ENCODE data around the gene WDR73. TPM values are rescaled to one million over a fixed set of nuclear protein-coding genes. Genes with fewer than 3 reads are reported as not detected.
A peak's percentile ranks its signal among the peaks of the same experiment; 100 is the strongest.

The WDR73 gene
- 20.6 TPM for polyA plus RNA-seq (2012; ENCODE audit: insufficient read length, low read depth)

DNA sequence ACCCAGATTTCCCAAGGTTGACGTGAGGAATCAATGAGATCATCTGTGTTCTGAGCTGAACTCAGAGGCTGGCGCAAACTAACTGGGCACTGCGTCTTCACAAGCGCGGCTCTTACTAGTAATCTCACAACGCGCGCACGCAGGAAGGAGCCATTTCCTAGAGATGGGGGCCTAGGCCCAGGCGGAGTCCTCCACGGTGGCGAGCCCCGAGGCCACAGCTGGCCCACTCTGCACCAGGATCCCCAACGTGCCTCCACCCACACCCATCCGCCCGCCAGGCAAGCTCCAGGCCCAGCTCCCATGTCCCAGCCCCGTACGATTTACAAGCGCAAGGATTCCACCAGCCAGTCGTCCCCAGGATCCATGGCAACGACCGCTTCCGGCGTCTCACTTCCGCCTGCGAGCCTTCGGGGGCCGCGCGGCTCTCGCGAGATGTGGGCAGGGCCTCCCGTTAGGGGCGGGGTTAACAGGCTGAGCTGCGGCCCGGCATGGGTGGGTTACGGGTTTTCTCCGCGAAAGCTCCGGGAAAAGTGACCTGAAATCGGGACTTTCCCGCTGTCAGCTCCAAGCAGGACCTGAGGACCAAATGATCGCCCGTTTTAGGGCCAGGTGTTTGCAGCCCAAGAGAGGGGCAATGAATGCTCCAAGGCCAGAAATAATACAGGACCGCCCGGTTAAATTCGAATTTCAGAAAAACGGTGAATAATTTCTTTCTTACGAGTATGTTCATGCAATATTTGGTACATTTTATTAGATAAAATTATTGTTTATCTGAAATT, at the start of gene WDR73:
TSS of gene WDR73 (minus strand) at position 374 of the 779 bp plus-strand sequence. CDS start at position 365, 9 bp downstream.
- peak; percentile 66; the same call in 1 of the 2 replicates for TF ChIP-seq TAF1 (IDR thresholded peaks at IDR 0.05; ENCODE audit: borderline replicate concordance, insufficient read depth, low read length)
- 0 out of 2 replicates have a peak, but pooled peaks have one; percentile 85 for TF ChIP-seq SIN3A (IDR thresholded peaks at IDR 0.05; ENCODE audit: borderline replicate concordance, insufficient read depth, low read length)
- TF ChIP-seq, protein P1, sequence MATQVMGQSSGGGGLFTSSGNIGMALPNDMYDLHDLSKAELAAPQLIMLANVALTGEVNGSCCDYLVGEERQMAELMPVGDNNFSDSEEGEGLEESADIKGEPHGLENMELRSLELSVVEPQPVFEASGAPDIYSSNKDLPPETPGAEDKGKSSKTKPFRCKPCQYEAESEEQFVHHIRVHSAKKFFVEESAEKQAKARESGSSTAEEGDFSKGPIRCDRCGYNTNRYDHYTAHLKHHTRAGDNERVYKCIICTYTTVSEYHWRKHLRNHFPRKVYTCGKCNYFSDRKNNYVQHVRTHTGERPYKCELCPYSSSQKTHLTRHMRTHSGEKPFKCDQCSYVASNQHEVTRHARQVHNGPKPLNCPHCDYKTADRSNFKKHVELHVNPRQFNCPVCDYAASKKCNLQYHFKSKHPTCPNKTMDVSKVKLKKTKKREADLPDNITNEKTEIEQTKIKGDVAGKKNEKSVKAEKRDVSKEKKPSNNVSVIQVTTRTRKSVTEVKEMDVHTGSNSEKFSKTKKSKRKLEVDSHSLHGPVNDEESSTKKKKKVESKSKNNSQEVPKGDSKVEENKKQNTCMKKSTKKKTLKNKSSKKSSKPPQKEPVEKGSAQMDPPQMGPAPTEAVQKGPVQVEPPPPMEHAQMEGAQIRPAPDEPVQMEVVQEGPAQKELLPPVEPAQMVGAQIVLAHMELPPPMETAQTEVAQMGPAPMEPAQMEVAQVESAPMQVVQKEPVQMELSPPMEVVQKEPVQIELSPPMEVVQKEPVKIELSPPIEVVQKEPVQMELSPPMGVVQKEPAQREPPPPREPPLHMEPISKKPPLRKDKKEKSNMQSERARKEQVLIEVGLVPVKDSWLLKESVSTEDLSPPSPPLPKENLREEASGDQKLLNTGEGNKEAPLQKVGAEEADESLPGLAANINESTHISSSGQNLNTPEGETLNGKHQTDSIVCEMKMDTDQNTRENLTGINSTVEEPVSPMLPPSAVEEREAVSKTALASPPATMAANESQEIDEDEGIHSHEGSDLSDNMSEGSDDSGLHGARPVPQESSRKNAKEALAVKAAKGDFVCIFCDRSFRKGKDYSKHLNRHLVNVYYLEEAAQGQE (IDR thresholded peaks at IDR 0.05; ENCODE audit: insufficient read depth in 1 of 2, low read depth in 2 of 2, low read length in 2 of 2) = no peak
- peak; percentile 68 for TF ChIP-seq FOXP2 (optimal IDR thresholded peaks at IDR 0.05; ENCODE audit: borderline replicate concordance, extremely low read depth, extremely low read length, insufficient read depth)
- peak; percentile 89 for TF ChIP-seq POLR2AphosphoS5 (IDR thresholded peaks at IDR 0.05; ENCODE audit: low read depth, low read length)

GRCh38 chr15:84703808-84704207, 49.7 kb upstream of the WDR73 start:
- no peak for TF ChIP-seq FOXP2 (optimal IDR thresholded peaks at IDR 0.05; ENCODE audit: borderline replicate concordance, extremely low read depth, extremely low read length, insufficient read depth)
- TF ChIP-seq SIN3A (IDR thresholded peaks at IDR 0.05; ENCODE audit: borderline replicate concordance, insufficient read depth, low read length) = no peak
- TF ChIP-seq POLR2AphosphoS5 (IDR thresholded peaks at IDR 0.05; ENCODE audit: low read depth, low read length) = no peak
- TF ChIP-seq, protein P1 (IDR thresholded peaks at IDR 0.05; ENCODE audit: insufficient read depth in 1 of 2, low read depth in 2 of 2, low read length in 2 of 2) = no peak
- no peak for TF ChIP-seq TAF1 (IDR thresholded peaks at IDR 0.05; ENCODE audit: borderline replicate concordance, insufficient read depth, low read length)

GRCh38 chr15:84702961-84703482, 48.9 kb upstream of the WDR73 start:
- TF ChIP-seq, protein P1 (IDR thresholded peaks at IDR 0.05; ENCODE audit: insufficient read depth in 1 of 2, low read depth in 2 of 2, low read length in 2 of 2) = no peak
- no peak for TF ChIP-seq TAF1 (IDR thresholded peaks at IDR 0.05; ENCODE audit: borderline replicate concordance, insufficient read depth, low read length)
- TF ChIP-seq POLR2AphosphoS5 (IDR thresholded peaks at IDR 0.05; ENCODE audit: low read depth, low read length) = no peak
- TF ChIP-seq FOXP2 (optimal IDR thresholded peaks at IDR 0.05; ENCODE audit: borderline replicate concordance, extremely low read depth, extremely low read length, insufficient read depth) = no peak
- no peak for TF ChIP-seq SIN3A (IDR thresholded peaks at IDR 0.05; ENCODE audit: borderline replicate concordance, insufficient read depth, low read length)

- TF ChIP-seq SIN3A (IDR thresholded peaks at IDR 0.05; ENCODE audit: borderline replicate concordance, insufficient read depth, low read length) (no peak), TAF1 (IDR thresholded peaks at IDR 0.05; ENCODE audit: borderline replicate concordance, insufficient read depth, low read length) (no peak), POLR2AphosphoS5 (IDR thresholded peaks at IDR 0.05; ENCODE audit: low read depth, low read length) (no peak), FOXP2 (optimal IDR thresholded peaks at IDR 0.05; ENCODE audit: borderline replicate concordance, extremely low read depth, extremely low read length, insufficient read depth) (no peak)
- TF ChIP-seq, protein P1 (IDR thresholded peaks at IDR 0.05; ENCODE audit: insufficient read depth in 1 of 2, low read depth in 2 of 2, low read length in 2 of 2) = no peak
Measured at GRCh38 chr15:84699538-84700191, 45.6 kb upstream of the WDR73 start.
